ENCODE results near the gene JUNB.

JUNB gene

DNA sequence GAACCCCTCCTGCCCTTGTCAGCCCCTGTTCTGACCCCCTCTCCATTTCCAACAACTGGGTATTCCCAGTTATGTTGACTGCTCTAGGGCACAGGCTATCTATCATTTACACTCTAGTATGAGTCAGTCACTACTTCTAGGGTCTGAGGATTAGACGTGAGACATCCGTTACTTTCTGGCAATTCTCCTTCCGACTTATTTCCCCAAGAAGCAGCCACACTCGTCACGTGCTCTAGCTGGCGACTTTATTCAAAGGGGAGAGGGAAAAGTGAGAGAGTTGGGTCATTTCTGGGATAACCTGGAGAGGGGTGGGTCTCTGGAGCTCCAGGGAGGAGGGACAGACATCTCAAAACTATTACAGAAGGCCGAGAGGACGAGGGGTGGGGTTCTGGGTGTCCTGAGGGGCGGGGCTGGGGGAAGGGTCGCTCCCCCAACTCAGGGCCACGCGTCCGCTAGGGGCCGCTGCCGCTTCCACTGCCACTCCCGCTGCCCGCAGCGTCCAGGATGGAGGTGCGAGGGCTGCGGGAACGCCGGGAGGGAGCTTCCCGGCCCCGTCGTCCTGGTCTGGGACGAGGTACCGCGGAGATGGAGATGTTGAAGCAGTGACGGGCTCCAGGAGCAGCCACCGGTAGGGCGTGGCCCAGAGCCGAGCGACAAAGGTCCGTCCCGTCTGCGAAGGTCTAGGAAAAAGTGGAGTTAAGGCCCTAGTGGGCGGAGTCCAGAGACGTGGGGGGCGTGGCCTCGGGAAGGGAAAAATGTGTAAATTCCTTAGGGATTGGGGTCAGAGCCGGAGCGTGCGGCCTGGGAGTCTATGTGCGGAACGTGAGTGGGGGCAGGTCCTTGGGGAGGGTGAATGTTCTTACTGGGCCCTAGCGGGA is 34.2 kb downstream of the JUNB start:
- H3K27ac ChIP-seq (ENCODE audit: low read depth, low read length) = no peak overlapping the region
- no peak overlapping the region for H3K9ac ChIP-seq (ENCODE audit: low read length in 5 of 5)
- H3K9me3 ChIP-seq (ENCODE audit: control insufficient read depth in 5 of 5, low read length in 5 of 5) = peaks cover 0 to 5% (median 3%) of the 10 kb centered on the region in 5 donors
- H3K4me3 ChIP-seq (ENCODE audit: low read depth in 1 of 5, low read length in 5 of 5) = peak overlapping the region in 1 of 5 donors; percentile 41
- peaks cover 11 to 36% (median 26%) of the 10 kb centered on the region in 5 donors for H3K27me3 ChIP-seq (ENCODE audit: control insufficient read depth in 5 of 5, insufficient read depth in 4 of 5, low read length in 5 of 5)
- no peaks in the 10 kb centered on the region for H3K36me3 ChIP-seq (ENCODE audit: control insufficient read depth in 5 of 5, insufficient read depth in 5 of 5, low read length in 5 of 5)
- peaks cover 0 to 13% (median 10%) of the 10 kb centered on the region in 5 donors for H3K4me1 ChIP-seq (ENCODE audit: control insufficient read depth in 5 of 5, insufficient read depth in 5 of 5, low read length in 5 of 5)

DNA sequence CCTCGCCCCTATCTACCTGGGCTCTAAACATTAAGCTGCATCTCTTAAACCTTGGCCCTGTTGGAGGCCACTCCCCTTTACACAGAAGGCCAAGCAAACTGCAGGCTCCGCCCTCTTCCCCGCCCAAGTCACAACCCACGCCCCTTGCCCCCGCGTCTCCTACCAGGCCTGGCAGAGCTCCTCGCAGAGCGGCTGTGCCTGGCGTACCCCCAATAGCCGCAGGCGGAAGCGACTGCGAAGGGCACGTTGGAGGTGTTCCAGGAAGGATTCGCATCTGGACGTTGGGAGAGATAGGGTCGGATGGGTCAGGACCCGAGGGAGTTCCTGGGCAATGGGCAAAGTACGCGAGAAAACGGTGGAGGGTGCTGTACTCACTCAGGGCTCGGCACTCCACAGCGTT is 37.2 kb downstream of the JUNB start:
- Histone ChIP-seq H3K27me3 (ENCODE audit: control insufficient read depth in 5 of 5, insufficient read depth in 4 of 5, low read length in 5 of 5) (peaks cover 26 to 63% (median 52%) of the 10 kb centered on the region in 5 donors), H3K9me3 (ENCODE audit: control insufficient read depth in 5 of 5, low read length in 5 of 5) (no peaks in the 10 kb centered on the region), H3K36me3 (ENCODE audit: control insufficient read depth in 5 of 5, insufficient read depth in 5 of 5, low read length in 5 of 5) (no peaks in the 10 kb centered on the region), H3K4me3 (ENCODE audit: low read depth in 1 of 5, low read length in 5 of 5) (no peak overlapping the region), H3K4me1 (ENCODE audit: control insufficient read depth in 5 of 5, insufficient read depth in 5 of 5, low read length in 5 of 5) (peaks cover 0 to 23% (median 15%) of the 10 kb centered on the region in 5 donors), H3K27ac (ENCODE audit: low read depth, low read length) (no peak overlapping the region), H3K9ac (ENCODE audit: low read length in 5 of 5) (no peak overlapping the region)

DNA sequence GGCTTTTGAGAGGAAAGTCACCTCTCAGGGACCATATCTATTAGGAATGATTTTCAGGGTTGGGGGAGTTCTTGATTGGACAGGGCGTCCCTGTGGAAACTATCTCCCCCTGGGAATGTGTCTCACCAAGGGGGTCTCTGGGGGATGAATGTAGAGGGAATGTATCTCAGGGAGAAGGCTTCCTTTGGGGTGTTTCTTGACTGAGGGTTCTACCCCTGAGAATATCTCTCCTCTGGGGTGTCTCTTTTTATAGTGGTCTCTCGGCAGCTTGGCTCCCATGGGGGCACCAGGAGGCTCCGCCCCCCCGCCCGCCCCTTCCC is 42.1 kb downstream of the JUNB start:
- Histone ChIP-seq H3K9me3 (ENCODE audit: control insufficient read depth in 5 of 5, low read length in 5 of 5) (no peaks in the 10 kb centered on the region), H3K4me1 (ENCODE audit: control insufficient read depth in 5 of 5, insufficient read depth in 5 of 5, low read length in 5 of 5) (peaks cover 0 to 26% (median 21%) of the 10 kb centered on the region in 5 donors), H3K27ac (ENCODE audit: low read depth, low read length) (no peak overlapping the region), H3K27me3 (ENCODE audit: control insufficient read depth in 5 of 5, insufficient read depth in 4 of 5, low read length in 5 of 5) (peaks cover 44 to 81% (median 76%) of the 10 kb centered on the region in 5 donors), H3K4me3 (ENCODE audit: low read depth in 1 of 5, low read length in 5 of 5) (no peak overlapping the region), H3K36me3 (ENCODE audit: control insufficient read depth in 5 of 5, insufficient read depth in 5 of 5, low read length in 5 of 5) (no peaks in the 10 kb centered on the region), H3K9ac (ENCODE audit: low read length in 5 of 5) (no peak overlapping the region)

GRCh38 chr19:12833738-12834565 is 42.7 kb downstream of the JUNB start:
- Histone ChIP-seq H3K4me3 (ENCODE audit: low read depth in 1 of 5, low read length in 5 of 5) (peak overlapping the region in 1 of 5 donors; percentile 39), H3K9ac (ENCODE audit: low read length in 5 of 5) (no peak overlapping the region)

DNA sequence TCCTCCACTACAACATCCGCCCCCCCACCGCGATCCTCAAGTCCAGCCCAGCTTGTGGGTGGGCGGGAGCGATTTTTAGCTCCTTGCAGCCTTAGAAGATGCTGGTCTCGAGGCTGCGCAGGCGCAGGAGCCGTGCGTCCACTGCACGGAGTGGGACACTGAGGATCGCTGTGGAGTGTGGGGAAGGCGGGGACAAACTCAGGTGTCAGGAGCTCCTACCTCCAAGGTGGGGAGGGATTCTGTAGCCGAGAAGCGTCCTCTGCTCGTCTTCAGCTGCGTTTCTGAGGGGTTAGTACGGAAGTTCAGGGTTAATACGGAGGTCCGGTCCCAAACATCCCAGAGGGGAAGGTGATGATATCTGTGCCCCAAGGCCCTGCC is 43.3 kb downstream of the JUNB start, which contains the start of gene RTBDN:
TSS of gene RTBDN (minus strand) at position 14 of the 378 bp plus-strand sequence. CDS start 4,600 bp downstream, outside the sequence.
- Histone ChIP-seq H3K27ac (ENCODE audit: low read depth, low read length) (no peak within 1 kb of the TSS), H3K9me3 (ENCODE audit: control insufficient read depth in 5 of 5, low read length in 5 of 5) (no peaks in the 10 kb centered on the region), H3K9ac (ENCODE audit: low read length in 5 of 5) (no peak within 1 kb of the TSS), H3K36me3 (ENCODE audit: control insufficient read depth in 5 of 5, insufficient read depth in 5 of 5, low read length in 5 of 5) (no peaks in the 10 kb centered on the region), H3K4me1 (ENCODE audit: control insufficient read depth in 5 of 5, insufficient read depth in 5 of 5, low read length in 5 of 5) (peaks cover 0 to 30% (median 20%) of the 10 kb centered on the region in 5 donors), H3K4me3 (ENCODE audit: low read depth in 1 of 5, low read length in 5 of 5) (peak within 1 kb of the TSS in 1 of 5 donors; percentile 39), H3K27me3 (ENCODE audit: control insufficient read depth in 5 of 5, insufficient read depth in 4 of 5, low read length in 5 of 5) (peaks cover 41 to 88% (median 81%) of the 10 kb centered on the region in 5 donors)

More at GRCh38 chr19:12833738-12834565, 42.7 kb downstream of the JUNB start:
- peaks cover 44 to 86% (median 79%) of the 10 kb centered on the region in 5 donors for H3K27me3 ChIP-seq (ENCODE audit: control insufficient read depth in 5 of 5, insufficient read depth in 4 of 5, low read length in 5 of 5)
- no peak overlapping the region for H3K27ac ChIP-seq (ENCODE audit: low read depth, low read length)
- peaks cover 0 to 28% (median 20%) of the 10 kb centered on the region in 5 donors for H3K4me1 ChIP-seq (ENCODE audit: control insufficient read depth in 5 of 5, insufficient read depth in 5 of 5, low read length in 5 of 5)
- H3K9me3 ChIP-seq (ENCODE audit: control insufficient read depth in 5 of 5, low read length in 5 of 5) = no peaks in the 10 kb centered on the region
- H3K36me3 ChIP-seq (ENCODE audit: control insufficient read depth in 5 of 5, insufficient read depth in 5 of 5, low read length in 5 of 5) = no peaks in the 10 kb centered on the region

DNA sequence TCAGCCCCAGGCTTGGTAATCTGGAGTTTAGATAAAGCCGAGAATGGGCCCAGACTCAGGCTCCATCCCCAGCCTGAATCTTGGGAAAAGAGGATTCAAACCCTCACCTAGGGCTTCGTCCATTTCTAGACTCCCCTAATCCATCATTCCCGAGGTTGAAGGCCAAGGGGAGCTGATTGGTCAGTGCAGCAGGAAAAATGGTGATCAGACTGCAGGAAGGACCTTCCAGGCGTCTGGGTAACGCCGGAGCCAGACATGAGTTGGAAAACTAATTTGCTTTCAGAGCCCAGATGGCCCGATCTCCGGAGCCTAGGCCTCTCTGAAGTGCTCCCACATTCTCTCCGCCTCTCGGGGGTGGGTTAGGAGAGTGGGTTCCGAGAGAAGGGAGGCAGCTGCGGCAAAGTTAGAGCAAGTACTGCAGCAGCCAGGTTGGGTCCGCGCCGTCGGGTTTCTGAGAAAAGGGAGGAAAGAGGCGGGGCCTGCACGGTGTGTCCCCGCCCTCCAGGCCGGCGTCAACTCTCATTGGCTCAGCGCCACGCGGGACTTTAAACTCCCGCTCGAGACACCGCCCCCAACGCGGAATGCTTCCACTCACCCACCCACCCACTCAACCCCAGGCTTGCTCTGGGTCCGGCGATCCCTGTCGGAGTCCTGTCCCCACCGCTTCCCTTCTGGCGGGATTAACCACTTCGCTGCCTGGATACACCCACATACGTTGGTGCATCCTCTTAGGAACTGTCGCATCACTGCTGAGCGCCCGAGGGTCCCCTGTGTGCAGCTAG is 43.9 kb downstream of the JUNB start:
- Histone ChIP-seq H3K9ac (ENCODE audit: low read length in 5 of 5) (no peak overlapping the region), H3K9me3 (ENCODE audit: control insufficient read depth in 5 of 5, low read length in 5 of 5) (no peaks in the 10 kb centered on the region), H3K4me3 (ENCODE audit: low read depth in 1 of 5, low read length in 5 of 5) (no peak overlapping the region), H3K27me3 (ENCODE audit: control insufficient read depth in 5 of 5, insufficient read depth in 4 of 5, low read length in 5 of 5) (peaks cover 40 to 88% (median 81%) of the 10 kb centered on the region in 5 donors), H3K27ac (ENCODE audit: low read depth, low read length) (no peak overlapping the region), H3K36me3 (ENCODE audit: control insufficient read depth in 5 of 5, insufficient read depth in 5 of 5, low read length in 5 of 5) (no peaks in the 10 kb centered on the region), H3K4me1 (ENCODE audit: control insufficient read depth in 5 of 5, insufficient read depth in 5 of 5, low read length in 5 of 5) (peaks cover 0 to 30% (median 20%) of the 10 kb centered on the region in 5 donors)

DNA sequence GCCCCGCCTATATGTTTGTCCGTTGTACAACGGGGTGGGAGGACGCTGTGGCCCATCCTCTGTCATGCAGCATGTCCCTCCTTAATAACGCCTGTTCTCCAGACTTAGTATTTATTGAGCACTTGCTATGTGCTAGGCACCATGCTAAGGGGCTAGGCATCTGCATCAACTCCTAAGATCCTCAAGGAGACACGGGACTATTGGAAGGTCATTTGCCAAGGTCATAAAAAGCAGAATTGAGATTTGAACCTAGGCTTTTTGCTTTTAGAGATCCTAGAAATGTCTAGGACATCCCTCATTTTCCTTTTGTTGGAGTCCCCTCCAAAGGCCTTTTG is 45.2 kb downstream of the JUNB start:
- Histone ChIP-seq H3K4me1 (ENCODE audit: control insufficient read depth in 5 of 5, insufficient read depth in 5 of 5, low read length in 5 of 5) (peaks cover 0 to 41% (median 30%) of the 10 kb centered on the region in 5 donors), H3K36me3 (ENCODE audit: control insufficient read depth in 5 of 5, insufficient read depth in 5 of 5, low read length in 5 of 5) (no peaks in the 10 kb centered on the region), H3K9ac (ENCODE audit: low read length in 5 of 5) (no peak overlapping the region), H3K9me3 (ENCODE audit: control insufficient read depth in 5 of 5, low read length in 5 of 5) (no peaks in the 10 kb centered on the region), H3K27ac (ENCODE audit: low read depth, low read length) (no peak overlapping the region), H3K4me3 (ENCODE audit: low read depth in 1 of 5, low read length in 5 of 5) (no peak overlapping the region), H3K27me3 (ENCODE audit: control insufficient read depth in 5 of 5, insufficient read depth in 4 of 5, low read length in 5 of 5) (peaks cover 49 to 88% (median 80%) of the 10 kb centered on the region in 5 donors)

DNA sequence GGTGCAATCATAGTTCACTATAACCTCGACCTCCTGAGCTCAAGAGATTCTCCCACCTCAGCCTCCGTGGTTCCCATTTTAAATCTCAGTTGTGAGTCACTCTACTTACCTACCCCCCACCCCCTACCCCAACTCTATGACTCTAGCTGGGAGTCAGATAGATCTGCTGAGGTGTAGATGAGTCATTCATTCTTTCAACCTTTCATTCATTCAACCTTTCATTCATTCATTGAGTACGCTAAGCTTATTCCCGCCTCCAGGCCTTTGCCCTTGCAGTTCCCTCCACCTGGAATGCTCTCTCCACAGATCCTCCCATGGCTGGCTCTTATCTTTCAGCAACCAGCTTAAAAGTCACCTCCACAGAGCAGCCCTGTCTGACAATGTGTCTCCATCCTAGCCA is 45.9 kb downstream of the JUNB start:
- Histone ChIP-seq H3K4me3 (ENCODE audit: low read depth in 1 of 5, low read length in 5 of 5) (no peak overlapping the region), H3K36me3 (ENCODE audit: control insufficient read depth in 5 of 5, insufficient read depth in 5 of 5, low read length in 5 of 5) (no peaks in the 10 kb centered on the region), H3K27ac (ENCODE audit: low read depth, low read length) (no peak overlapping the region), H3K9me3 (ENCODE audit: control insufficient read depth in 5 of 5, low read length in 5 of 5) (no peaks in the 10 kb centered on the region), H3K4me1 (ENCODE audit: control insufficient read depth in 5 of 5, insufficient read depth in 5 of 5, low read length in 5 of 5) (peaks cover 0 to 42% (median 30%) of the 10 kb centered on the region in 5 donors), H3K9ac (ENCODE audit: low read length in 5 of 5) (no peak overlapping the region), H3K27me3 (ENCODE audit: control insufficient read depth in 5 of 5, insufficient read depth in 4 of 5, low read length in 5 of 5) (peaks cover 49 to 88% (median 79%) of the 10 kb centered on the region in 5 donors)

DNA sequence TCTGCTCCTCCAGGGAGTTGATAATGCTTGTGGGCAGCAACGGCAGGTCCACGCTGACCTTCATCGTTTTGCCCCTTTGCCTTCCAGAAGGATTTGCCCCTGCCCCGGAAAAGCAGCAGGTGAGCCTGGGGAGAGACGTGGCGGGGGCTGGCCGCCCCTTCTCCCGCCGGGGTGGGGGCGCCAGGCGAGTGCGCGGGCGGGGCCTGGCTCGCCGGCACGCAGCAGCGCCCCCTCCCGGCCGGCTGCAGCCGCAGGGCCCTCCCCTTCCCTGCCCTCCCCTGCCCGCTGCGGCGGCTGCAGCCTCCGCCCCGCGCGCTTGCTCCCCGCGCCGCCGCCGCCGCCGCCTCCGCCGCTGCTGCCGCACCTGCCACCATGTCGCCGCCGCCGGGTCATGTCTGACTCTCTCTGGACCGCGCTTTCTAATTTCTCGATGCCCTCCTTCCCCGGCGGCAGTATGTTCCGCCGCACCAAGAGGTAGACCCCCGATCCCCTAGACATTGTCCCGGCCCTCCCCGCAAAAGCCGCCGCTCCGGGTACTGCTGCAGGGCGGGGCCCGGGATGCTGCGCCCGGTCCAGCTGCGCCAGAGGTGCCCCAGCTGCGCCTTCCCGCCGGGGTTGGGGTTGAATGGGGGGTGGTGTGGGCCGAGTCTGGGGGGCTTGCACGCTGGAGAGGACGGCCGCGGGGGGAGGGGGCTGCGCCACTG is 47.0 kb downstream of the JUNB start, which contains the start of gene MAST1:
TSS of gene MAST1 (plus strand) at position 334 of the 704 bp plus-strand sequence. CDS start at position 392, 58 bp downstream.
- Histone ChIP-seq H3K27ac (ENCODE audit: low read depth, low read length) (no peak within 1 kb of the TSS), H3K9ac (ENCODE audit: low read length in 5 of 5) (no peak within 1 kb of the TSS), H3K4me3 (ENCODE audit: low read depth in 1 of 5, low read length in 5 of 5) (peak within 1 kb of the TSS in 1 of 5 donors; percentile 42), H3K4me1 (ENCODE audit: control insufficient read depth in 5 of 5, insufficient read depth in 5 of 5, low read length in 5 of 5) (peaks cover 0 to 34% (median 23%) of the 10 kb centered on the region in 5 donors), H3K27me3 (ENCODE audit: control insufficient read depth in 5 of 5, insufficient read depth in 4 of 5, low read length in 5 of 5) (peaks cover 38 to 85% (median 78%) of the 10 kb centered on the region in 5 donors), H3K9me3 (ENCODE audit: control insufficient read depth in 5 of 5, low read length in 5 of 5) (no peaks in the 10 kb centered on the region), H3K36me3 (ENCODE audit: control insufficient read depth in 5 of 5, insufficient read depth in 5 of 5, low read length in 5 of 5) (no peaks in the 10 kb centered on the region)
